GM21723 (cell line): ENCODE measurements around the gene AMZ1.
"Not testable (repeated sequence)": the region's sequence is repeated elsewhere in the genome, so short reads cannot be mapped to it uniquely, and the experiment has no call there.

Experiments
- ATAC-seq: cut with Tn5 transposase; IDR thresholded peaks from one replicate; pipeline ENCODE4 v1.9.1; 2021; ENCODE audit warnings: mild to moderate bottlenecking, moderate library complexity; ENCODE audit not compliant: unreplicated experiment

The AMZ1 gene

GRCh38 chr7:2689343-2689847 lies 1.4 kb downstream of the AMZ1 start:
- no peak for ATAC-seq

GRCh38 chr7:2689951-2690705 lies 2.1 kb downstream of the AMZ1 start:
- no peak for ATAC-seq

GRCh38 chr7:2691011-2691707 lies 3.2 kb downstream of the AMZ1 start:
- no peak for ATAC-seq

- ATAC-seq: not testable (repeated sequence)
These were observed 4.0 kb downstream of the AMZ1 start for GRCh38 chr7:2691932-2692439.

GRCh38 chr7:2692543-2692942 lies 4.5 kb downstream of the AMZ1 start:
- no peak for ATAC-seq

GRCh38 chr7:2693420-2694121 lies 5.6 kb downstream of the AMZ1 start:
- not testable (repeated sequence) for ATAC-seq

GRCh38 chr7:2694122-2694436 lies 6.1 kb downstream of the AMZ1 start:
- ATAC-seq: not testable (repeated sequence)

- peak; percentile 96 for ATAC-seq
These were observed 10.7 kb downstream of the AMZ1 start for GRCh38 chr7:2698581-2699288.

GRCh38 chr7:2699289-2699620 lies 11.3 kb downstream of the AMZ1 start:
- no peak for ATAC-seq

GRCh38 chr7:2700141-2700850 lies 12.3 kb downstream of the AMZ1 start:
- no peak for ATAC-seq

GRCh38 chr7:2701424-2701823 lies 13.4 kb downstream of the AMZ1 start:
- ATAC-seq: no peak

- no peak for ATAC-seq
These were observed 14.0 kb downstream of the AMZ1 start for GRCh38 chr7:2701832-2702593.

GRCh38 chr7:2702594-2702957 lies 14.6 kb downstream of the AMZ1 start:
- no peak for ATAC-seq

GRCh38 chr7:2705371-2706096 lies 17.5 kb downstream of the AMZ1 start:
- ATAC-seq: no peak

- no peak for ATAC-seq
These were observed 18.7 kb downstream of the AMZ1 start for GRCh38 chr7:2706685-2707126.

GRCh38 chr7:2707481-2707880 lies 19.5 kb downstream of the AMZ1 start:
- no peak for ATAC-seq

- ATAC-seq: no peak
These were observed 20.0 kb downstream of the AMZ1 start for GRCh38 chr7:2708041-2708440.

GRCh38 chr7:2708547-2709310 lies 20.7 kb downstream of the AMZ1 start:
- no peak for ATAC-seq
